Measurements from ENCODE around the gene NAA60.

DNA sequence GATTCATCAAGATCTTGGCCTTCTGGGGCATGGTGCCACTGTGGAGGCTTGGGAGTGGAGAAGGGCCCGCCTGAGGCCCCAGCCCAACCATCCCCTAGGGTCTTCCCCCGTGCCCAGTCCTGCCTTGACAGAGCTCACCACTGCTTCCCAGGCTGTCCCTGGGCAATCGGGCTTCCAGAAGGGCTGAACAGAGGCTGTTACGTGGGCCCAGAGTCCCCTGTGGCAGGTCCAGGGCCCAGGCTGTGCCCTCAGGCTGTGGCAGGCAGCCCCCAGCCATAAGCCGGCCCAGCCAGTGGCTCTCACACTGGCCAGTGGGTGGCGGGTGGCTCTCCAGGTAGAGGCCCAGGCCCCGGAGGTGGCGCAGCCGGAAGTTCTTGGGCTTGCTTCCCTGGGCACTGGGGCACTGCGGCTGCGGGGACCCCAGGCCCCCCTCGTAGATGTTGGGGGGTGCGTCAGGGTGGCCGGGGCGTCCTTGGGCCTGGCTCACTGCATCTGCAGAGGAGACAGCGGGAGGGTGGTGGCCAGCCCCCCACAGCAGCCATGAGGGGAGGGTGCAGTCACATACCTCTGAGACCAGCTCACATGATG, 51.0 kb downstream of the NAA60 start:
- TF ChIP-seq, protein P1, sequence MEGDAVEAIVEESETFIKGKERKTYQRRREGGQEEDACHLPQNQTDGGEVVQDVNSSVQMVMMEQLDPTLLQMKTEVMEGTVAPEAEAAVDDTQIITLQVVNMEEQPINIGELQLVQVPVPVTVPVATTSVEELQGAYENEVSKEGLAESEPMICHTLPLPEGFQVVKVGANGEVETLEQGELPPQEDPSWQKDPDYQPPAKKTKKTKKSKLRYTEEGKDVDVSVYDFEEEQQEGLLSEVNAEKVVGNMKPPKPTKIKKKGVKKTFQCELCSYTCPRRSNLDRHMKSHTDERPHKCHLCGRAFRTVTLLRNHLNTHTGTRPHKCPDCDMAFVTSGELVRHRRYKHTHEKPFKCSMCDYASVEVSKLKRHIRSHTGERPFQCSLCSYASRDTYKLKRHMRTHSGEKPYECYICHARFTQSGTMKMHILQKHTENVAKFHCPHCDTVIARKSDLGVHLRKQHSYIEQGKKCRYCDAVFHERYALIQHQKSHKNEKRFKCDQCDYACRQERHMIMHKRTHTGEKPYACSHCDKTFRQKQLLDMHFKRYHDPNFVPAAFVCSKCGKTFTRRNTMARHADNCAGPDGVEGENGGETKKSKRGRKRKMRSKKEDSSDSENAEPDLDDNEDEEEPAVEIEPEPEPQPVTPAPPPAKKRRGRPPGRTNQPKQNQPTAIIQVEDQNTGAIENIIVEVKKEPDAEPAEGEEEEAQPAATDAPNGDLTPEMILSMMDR (conservative IDR thresholded peaks at IDR 0.05 in 1 of 2, IDR thresholded peaks at IDR 0.05 in 1 of 2; ENCODE audit: extremely low read depth in 1 of 2, insufficient read depth in 1 of 2, low read depth in 1 of 2, low read length in 2 of 2) = no peak
- TF ChIP-seq EZH2 (IDR thresholded peaks at IDR 0.05; ENCODE audit: borderline replicate concordance, low read length) = no peak
